GM23338 (cell line): ENCODE measurements around the gene CCDC93.

Source experiments
- CREB1 ChIP-seq: fragments of 250-450 bp; sonication (Bioruptor Pico); IDR thresholded peaks from 2 replicates; pipeline ENCODE4 v1.5.0; 2020; ENCODE audit warnings: low read depth, mild to moderate bottlenecking, moderate library complexity
- EZH2 ChIP-seq: fragments of 200-600 bp; sonication (generic); IDR thresholded peaks from one replicate; pipeline ENCODE4 v1.8.0; 2017; ENCODE audit warnings: antibody characterized with exemption, mild to moderate bottlenecking, low read depth; ENCODE audit not compliant: unreplicated experiment
- POLR2AphosphoS5 ChIP-seq: IDR thresholded peaks from 2 replicates; pipeline ENCODE4 v1.6.1; 2016; ENCODE audit warnings: antibody characterized with exemption, low read depth
- ZNF114 ChIP-seq: fragments of 250-450 bp; sonication (Bioruptor Pico); IDR thresholded peaks from 2 replicates; pipeline ENCODE4 v1.5.0; 2020; ENCODE audit warnings: mild to moderate bottlenecking, moderate library complexity
- TF ChIP-seq, protein P1 (sequence below), 2 experiments: fragments of 200-600 bp in 1 of 2; sonication (generic) in 1 of 2; conservative IDR thresholded peaks; 2 replicates each; pipeline versions ENCODE4 v1.5.1 to v1.6.1; 2016 to 2017; ENCODE audit warnings: antibody characterized with exemption in 2 of 2, low read depth in 2 of 2, mild to moderate bottlenecking in 2 of 2, moderate library complexity in 1 of 2

GRCh38 chr2:117981810-117982209 lies 32.1 kb downstream of the CCDC93 start:
- TF ChIP-seq CREB1 (no peak), POLR2AphosphoS5 (no peak), EZH2 (no peak), ZNF114 (CRISPR knock-in tag) (no peak)
- TF ChIP-seq, protein P1, sequence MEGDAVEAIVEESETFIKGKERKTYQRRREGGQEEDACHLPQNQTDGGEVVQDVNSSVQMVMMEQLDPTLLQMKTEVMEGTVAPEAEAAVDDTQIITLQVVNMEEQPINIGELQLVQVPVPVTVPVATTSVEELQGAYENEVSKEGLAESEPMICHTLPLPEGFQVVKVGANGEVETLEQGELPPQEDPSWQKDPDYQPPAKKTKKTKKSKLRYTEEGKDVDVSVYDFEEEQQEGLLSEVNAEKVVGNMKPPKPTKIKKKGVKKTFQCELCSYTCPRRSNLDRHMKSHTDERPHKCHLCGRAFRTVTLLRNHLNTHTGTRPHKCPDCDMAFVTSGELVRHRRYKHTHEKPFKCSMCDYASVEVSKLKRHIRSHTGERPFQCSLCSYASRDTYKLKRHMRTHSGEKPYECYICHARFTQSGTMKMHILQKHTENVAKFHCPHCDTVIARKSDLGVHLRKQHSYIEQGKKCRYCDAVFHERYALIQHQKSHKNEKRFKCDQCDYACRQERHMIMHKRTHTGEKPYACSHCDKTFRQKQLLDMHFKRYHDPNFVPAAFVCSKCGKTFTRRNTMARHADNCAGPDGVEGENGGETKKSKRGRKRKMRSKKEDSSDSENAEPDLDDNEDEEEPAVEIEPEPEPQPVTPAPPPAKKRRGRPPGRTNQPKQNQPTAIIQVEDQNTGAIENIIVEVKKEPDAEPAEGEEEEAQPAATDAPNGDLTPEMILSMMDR (conservative IDR thresholded peaks at IDR 0.05; ENCODE audit: low read depth in 2 of 2) = no peak
